ENCODE results near the gene ZNF792. TPM values are rescaled to one million over a fixed set of nuclear protein-coding genes. Genes with fewer than 3 reads are reported as not detected.
"Not testable (repeated sequence)": the region's sequence is repeated elsewhere in the genome, so short reads cannot be mapped to it uniquely, and the experiment has no call there.

The ZNF792 gene
- total RNA-seq, 2 donors from 2014 or later: 4.4 to 5.9 TPM

- H3K27me3 ChIP-seq: no peaks in the 10 kb centered on the region
- no peak for TF ChIP-seq CTCF (IDR thresholded peaks at IDR 0.05)
- no peak overlapping the region for H3K4me3 ChIP-seq
- H3K9me3 ChIP-seq: no peaks in the 10 kb centered on the region
- H3K27ac ChIP-seq: peak overlapping the region in 1 of 2 donors; percentile 20
- no peak for DNase-seq (ENCODE audit: low spot score)
- peaks cover 50% of the 10 kb centered on the region for H3K36me3 ChIP-seq
- H3K4me1 ChIP-seq: peaks cover 0 to 40% of the 10 kb centered on the region in 2 donors
These were observed 45.7 kb upstream of the ZNF792 start for GRCh38 chr19:35009424-35010415.

- Histone ChIP-seq H3K36me3 (peaks cover 42% of the 10 kb centered on the region), H3K27me3 (no peaks in the 10 kb centered on the region), H3K4me1 (peaks cover 0 to 48% of the 10 kb centered on the region in 2 donors), H3K9me3 (no peaks in the 10 kb centered on the region), H3K27ac (peak overlapping the region; percentile 29 to 56), H3K4me3 (no peak overlapping the region)
- TF ChIP-seq CTCF (IDR thresholded peaks at IDR 0.05): no peak
- no peak for DNase-seq (ENCODE audit: low spot score)
These were observed 44.9 kb upstream of the ZNF792 start for GRCh38 chr19:35008891-35009341.

GRCh38 chr19:35007427-35007826, 43.4 kb upstream of the ZNF792 start:
- not testable (repeated sequence) for H3K4me3 ChIP-seq; H3K9me3 ChIP-seq; H3K27ac ChIP-seq; H3K27me3 ChIP-seq; DNase-seq (ENCODE audit: low spot score)
- Histone ChIP-seq H3K4me1 (peaks cover 0 to 54% of the 10 kb centered on the region in 2 donors), H3K36me3 (peaks cover 32% of the 10 kb centered on the region)

- DNase-seq (ENCODE audit: low spot score): no peak
- peaks cover 0 to 54% of the 10 kb centered on the region in 2 donors for H3K4me1 ChIP-seq
- no peak overlapping the region for H3K27ac ChIP-seq
- no peak for TF ChIP-seq CTCF (IDR thresholded peaks at IDR 0.05)
- no peak overlapping the region for H3K4me3 ChIP-seq
- no peaks in the 10 kb centered on the region for H3K9me3 ChIP-seq
- H3K27me3 ChIP-seq: no peaks in the 10 kb centered on the region
- H3K36me3 ChIP-seq: peaks cover 28% of the 10 kb centered on the region
These were observed 43.0 kb upstream of the ZNF792 start for GRCh38 chr19:35006999-35007365.

- no peak for TF ChIP-seq CTCF (IDR thresholded peaks at IDR 0.05)
- H3K4me1 ChIP-seq: peaks cover 0 to 54% of the 10 kb centered on the region in 2 donors
- no peak for DNase-seq (ENCODE audit: low spot score)
- no peaks in the 10 kb centered on the region for H3K9me3 ChIP-seq
- H3K27ac ChIP-seq: peak overlapping the region; percentile 12 to 56
- no peaks in the 10 kb centered on the region for H3K27me3 ChIP-seq
- peaks cover 23% of the 10 kb centered on the region for H3K36me3 ChIP-seq
- H3K4me3 ChIP-seq: no peak overlapping the region
These were observed 42.4 kb upstream of the ZNF792 start for GRCh38 chr19:35006342-35006998.

GRCh38 chr19:35006007-35006341, 41.9 kb upstream of the ZNF792 start:
- not testable (repeated sequence) for H3K9me3 ChIP-seq; DNase-seq (ENCODE audit: low spot score); H3K27me3 ChIP-seq; H3K4me3 ChIP-seq
- peaks cover 19% of the 10 kb centered on the region for H3K36me3 ChIP-seq
- H3K27ac ChIP-seq: peak overlapping the region; percentile 12 to 56
- peaks cover 0 to 59% of the 10 kb centered on the region in 2 donors for H3K4me1 ChIP-seq
